Measurements from ENCODE around the gene GINM1. TPM values are rescaled to one million over a fixed set of nuclear protein-coding genes. Genes with fewer than 3 reads are reported as not detected.

GINM1 gene
- total RNA-seq, 2 experiments from 2014 or later: 18.7 to 21.1 TPM

DNA sequence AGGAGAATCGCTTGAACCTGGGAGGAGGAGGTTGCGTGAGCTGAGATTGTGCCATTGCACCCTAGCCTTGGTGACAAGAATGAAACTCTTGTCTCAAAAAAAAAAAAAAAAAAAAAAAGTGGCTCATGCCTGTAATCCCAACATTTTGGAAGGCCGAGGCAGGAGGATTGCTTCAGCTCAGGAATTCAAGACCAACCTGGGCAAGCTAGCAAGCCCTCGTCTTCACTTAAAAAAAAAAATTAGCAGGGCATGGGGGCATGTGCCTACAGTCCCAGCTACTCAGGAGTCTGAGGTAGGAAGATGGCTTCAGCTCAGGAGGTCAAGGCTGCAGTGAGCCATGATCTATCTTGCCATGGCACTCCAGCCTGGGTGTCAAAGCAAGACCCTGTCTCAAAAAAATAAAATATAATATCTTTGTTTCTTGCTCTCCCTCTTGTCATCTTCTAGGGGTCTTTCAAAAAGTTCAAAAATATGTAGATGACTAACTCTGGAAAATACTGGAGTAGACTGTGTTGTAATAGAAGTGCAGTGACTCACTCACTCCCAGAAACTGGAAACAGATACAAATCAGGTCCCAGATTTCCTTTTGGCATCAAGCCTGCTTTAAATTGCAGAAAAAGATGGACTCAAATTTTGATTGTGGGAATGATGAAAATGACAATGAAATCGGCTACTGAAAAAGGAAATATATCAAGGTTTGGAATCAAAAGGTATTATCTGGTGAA is 2.8 kb upstream of the GINM1 start:
- peaks cover 2% of the 10 kb centered on the region for H3K36me3 Mint-ChIP-seq (ENCODE audit: low read depth)
- POLR2A ChIA-PET: no interaction called here
- peaks cover 20% of the 10 kb centered on the region for H3K27me3 Mint-ChIP-seq
- H3K27ac Mint-ChIP-seq: no peak overlapping the region
- H3K9me3 Mint-ChIP-seq: no peaks in the 10 kb centered on the region
- DNase-seq: no peak
- CTCF ChIA-PET: interaction anchor here (0.6 to 4.5 kb wide), 5 partner anchors 9 to 50 kb away, joined by 3 to 29 read pairs (median 3); partner anchors contain the start of gene PPIL4
- H3K4me3 Mint-ChIP-seq: no peak overlapping the region
- H3K4me1 Mint-ChIP-seq: peaks cover 23% of the 10 kb centered on the region

DNA sequence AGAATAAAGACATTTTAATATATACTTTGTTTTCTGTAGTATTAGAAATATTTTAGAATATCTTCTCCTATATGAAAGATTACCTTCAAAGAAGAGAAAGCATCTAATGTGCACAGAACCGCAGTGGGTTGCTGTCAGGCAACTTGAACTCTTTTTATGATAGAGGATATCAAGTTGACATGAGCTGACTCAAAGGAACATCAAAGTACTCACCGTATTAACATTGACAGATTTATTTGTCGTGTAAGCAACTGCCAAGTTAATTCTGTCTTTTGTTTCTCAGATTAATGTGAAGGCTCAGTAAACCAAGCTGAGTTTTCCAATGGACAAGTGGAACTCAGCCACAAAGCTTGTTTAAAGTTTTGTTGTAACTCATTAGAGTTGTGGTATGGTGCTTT is 2.2 kb upstream of the GINM1 start:
- POLR2A ChIA-PET: no interaction called here
- no peaks in the 10 kb centered on the region for H3K9me3 Mint-ChIP-seq
- no peak overlapping the region for H3K27ac Mint-ChIP-seq

DNA sequence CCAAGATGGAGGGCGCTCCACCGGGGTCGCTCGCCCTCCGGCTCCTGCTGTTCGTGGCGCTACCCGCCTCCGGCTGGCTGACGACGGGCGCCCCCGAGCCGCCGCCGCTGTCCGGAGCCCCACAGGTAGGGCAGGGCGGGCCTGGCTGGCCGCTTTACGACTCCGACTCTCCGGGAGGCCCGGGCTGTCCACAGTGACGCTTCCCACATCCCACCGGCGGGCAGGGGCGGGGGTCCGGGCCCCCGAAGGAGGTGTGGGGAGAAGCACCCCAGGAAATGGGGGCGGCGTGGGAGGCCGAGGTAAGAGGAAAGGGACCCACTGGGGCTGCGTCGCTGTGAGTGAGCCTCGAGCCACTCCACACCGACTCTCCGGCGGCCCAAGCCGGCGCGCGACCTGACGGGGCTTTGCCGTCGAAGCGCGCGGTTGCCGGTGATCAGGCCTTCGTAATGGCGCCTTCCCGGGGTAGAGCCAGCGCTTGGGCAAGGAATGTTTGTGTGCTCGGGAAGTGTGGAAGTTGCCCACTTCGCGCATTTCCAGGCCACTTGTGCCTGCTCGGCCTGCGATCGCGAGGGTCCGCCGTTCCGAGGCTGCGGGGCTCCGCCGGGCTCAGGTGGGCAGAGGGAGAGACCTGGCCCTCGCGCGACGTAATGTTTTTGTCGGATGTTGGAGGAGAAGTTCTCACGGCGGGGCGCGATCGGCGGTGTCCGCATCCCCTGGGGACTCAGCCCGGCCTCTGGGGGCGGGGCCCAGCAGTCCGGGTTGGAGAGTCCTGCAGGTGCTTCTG is 427 bp downstream of the GINM1 start:
- POLR2A ChIA-PET: no interaction called here
- H3K27ac Mint-ChIP-seq: peak overlapping the region; percentile 91
- CTCF ChIA-PET: interaction anchor here (1.2 to 4.5 kb wide), 4 partner anchors 9 to 151 kb away, joined by 3 to 26 read pairs (median 4); partner anchors contain the start of genes LATS1 and PPIL4
- peaks cover 2% of the 10 kb centered on the region for H3K27me3 Mint-ChIP-seq
- no peaks in the 10 kb centered on the region for H3K9me3 Mint-ChIP-seq
- peaks cover 23% of the 10 kb centered on the region for H3K4me1 Mint-ChIP-seq
- peaks cover 2% of the 10 kb centered on the region for H3K36me3 Mint-ChIP-seq (ENCODE audit: low read depth)
- H3K4me3 Mint-ChIP-seq: peak overlapping the region; percentile 93
- DNase-seq: peak; percentile 49

More for the DNA sequence above, 2.2 kb upstream of the GINM1 start:
- H3K4me3 Mint-ChIP-seq: no peak overlapping the region
- CTCF ChIA-PET: interaction anchor here (0.6 to 4.5 kb wide), 3 partner anchors 13 to 33 kb away, joined by 3 to 29 read pairs (median 26); partner anchors contain the start of gene PPIL4
- H3K4me1 Mint-ChIP-seq: peaks cover 23% of the 10 kb centered on the region
- no peak for DNase-seq
- H3K36me3 Mint-ChIP-seq (ENCODE audit: low read depth): peaks cover 2% of the 10 kb centered on the region
- H3K27me3 Mint-ChIP-seq: peaks cover 16% of the 10 kb centered on the region

DNA sequence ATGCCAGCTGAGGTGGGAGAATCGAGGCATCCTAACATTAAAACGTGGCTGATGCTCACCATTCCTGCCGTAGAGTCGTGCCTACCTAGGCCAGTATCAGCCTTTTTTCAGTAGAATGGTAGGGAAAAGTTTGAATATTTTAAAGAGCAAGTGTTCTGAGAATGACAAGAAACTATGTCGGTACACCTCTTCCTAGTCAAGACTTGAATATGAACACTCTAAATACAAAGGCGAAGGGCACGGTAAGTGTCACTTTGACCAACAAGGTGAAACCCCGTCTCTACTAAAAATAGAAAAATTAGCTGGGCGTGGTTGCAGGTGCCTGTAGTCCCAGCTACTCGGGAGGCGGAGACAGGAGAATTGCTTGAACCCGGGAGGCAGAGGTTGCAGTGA is 1.0 kb downstream of the GINM1 start:
- peak overlapping the region; percentile 93 for H3K4me3 Mint-ChIP-seq
- peaks cover 2% of the 10 kb centered on the region for H3K27me3 Mint-ChIP-seq
- no peaks in the 10 kb centered on the region for H3K9me3 Mint-ChIP-seq
- H3K27ac Mint-ChIP-seq: peak overlapping the region; percentile 91
- ChIA-PET POLR2A (no interaction called here), CTCF (interaction anchor here (1.6 kb wide), 1 partner anchor 8 kb away, joined by 4 read pairs; no protein-coding TSS in a partner anchor)
- no peak for DNase-seq
- H3K36me3 Mint-ChIP-seq (ENCODE audit: low read depth): peaks cover 2% of the 10 kb centered on the region
- H3K4me1 Mint-ChIP-seq: peaks cover 23% of the 10 kb centered on the region

DNA sequence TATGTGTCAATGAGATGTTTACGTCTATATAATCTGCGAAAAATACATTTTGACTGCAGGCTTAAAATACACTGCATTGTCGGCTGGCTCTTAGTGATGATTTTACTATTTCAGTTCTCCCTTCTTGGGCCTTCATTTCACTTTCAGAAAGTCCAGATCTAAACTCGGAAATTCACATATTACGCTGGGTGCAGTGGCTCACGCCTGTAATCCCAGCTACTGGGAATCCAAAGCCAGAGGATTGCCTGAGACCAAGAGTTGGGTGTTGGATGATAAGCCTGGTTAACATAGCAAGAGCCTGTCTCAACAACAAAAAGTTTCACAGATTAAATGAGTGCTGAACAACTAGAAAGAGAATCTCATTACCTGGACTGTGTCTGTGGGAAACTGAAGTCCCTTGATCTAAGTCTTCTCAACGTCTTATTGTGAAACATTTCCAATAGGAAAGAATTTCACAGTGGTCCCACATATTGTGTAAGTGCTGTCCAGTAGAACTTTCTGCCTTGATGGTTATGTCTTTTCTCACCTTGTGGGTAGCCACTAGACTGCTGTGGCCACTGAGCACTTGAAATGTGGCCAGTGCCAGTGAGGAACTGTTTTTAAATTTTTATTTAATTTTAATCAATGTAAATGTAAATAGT is 1.9 kb downstream of the GINM1 start:
- H3K4me3 Mint-ChIP-seq: peak overlapping the region; percentile 93
- H3K4me1 Mint-ChIP-seq: peaks cover 23% of the 10 kb centered on the region
- peaks cover 2% of the 10 kb centered on the region for H3K27me3 Mint-ChIP-seq
- peaks cover 2% of the 10 kb centered on the region for H3K36me3 Mint-ChIP-seq (ENCODE audit: low read depth)
- ChIA-PET CTCF (no interaction called here), POLR2A (no interaction called here)
- no peaks in the 10 kb centered on the region for H3K9me3 Mint-ChIP-seq
- H3K27ac Mint-ChIP-seq: no peak overlapping the region
- DNase-seq: no peak

DNA sequence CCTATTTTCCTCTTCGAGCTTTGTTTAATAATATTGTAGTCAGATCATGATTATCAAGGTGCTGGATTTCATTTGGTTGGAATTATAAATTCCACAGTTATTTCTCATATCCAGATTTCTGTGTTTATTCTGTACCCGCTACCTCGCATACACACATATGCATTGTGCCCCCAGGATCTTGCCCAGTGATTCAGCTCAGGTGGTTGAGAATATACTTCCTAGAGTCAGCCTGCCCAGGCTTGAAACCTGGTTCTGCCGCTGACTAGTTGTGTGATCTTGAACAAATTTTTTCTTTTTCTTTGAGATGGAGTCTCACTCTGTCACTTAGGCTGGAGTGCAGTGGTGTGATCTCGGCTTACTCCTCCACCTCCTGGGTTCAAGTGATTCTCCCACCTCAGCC is 14.7 kb downstream of the GINM1 start:
- CTCF ChIA-PET: interaction anchor here (1.4 to 1.9 kb wide), 3 partner anchors 10 to 18 kb away, joined by 3 to 8 read pairs (median 5); no protein-coding TSS in a partner anchor

DNA sequence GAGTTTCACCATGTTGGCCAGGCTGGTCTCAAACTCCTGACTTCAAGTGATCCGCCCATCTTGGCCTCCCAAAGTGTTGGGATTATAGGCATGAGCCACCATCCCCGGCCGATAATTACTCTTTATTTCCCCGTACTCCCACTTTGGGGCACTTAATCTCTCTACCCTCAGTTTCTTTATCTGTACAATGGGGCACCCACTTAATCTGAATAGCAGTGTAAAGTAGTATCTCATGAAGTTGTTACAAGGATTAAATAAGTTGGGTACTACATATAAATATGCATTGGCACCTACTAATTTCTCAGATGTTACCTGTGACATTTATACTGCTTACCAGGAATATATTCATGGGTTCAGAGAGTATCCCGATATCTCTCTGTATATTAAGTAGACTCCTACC is 15.2 kb downstream of the GINM1 start:
- Mint-ChIP-seq H3K27me3 (no peaks in the 10 kb centered on the region), H3K4me3 (no peak overlapping the region), H3K4me1 (no peaks in the 10 kb centered on the region), H3K36me3 (ENCODE audit: low read depth) (peaks cover 27% of the 10 kb centered on the region), H3K9me3 (no peaks in the 10 kb centered on the region), H3K27ac (no peak overlapping the region)
- ChIA-PET POLR2A (no interaction called here), CTCF (interaction anchor here (1.4 to 1.9 kb wide), 3 partner anchors 11 to 17 kb away, joined by 3 to 8 read pairs (median 5); no protein-coding TSS in a partner anchor)
- no peak for DNase-seq

More for the DNA sequence above, 14.7 kb downstream of the GINM1 start:
- Mint-ChIP-seq H3K27ac (no peak overlapping the region), H3K36me3 (ENCODE audit: low read depth) (peaks cover 22% of the 10 kb centered on the region), H3K4me3 (no peak overlapping the region), H3K9me3 (no peaks in the 10 kb centered on the region), H3K27me3 (no peaks in the 10 kb centered on the region), H3K4me1 (no peaks in the 10 kb centered on the region)
- POLR2A ChIA-PET: no interaction called here
- no peak for DNase-seq

DNA sequence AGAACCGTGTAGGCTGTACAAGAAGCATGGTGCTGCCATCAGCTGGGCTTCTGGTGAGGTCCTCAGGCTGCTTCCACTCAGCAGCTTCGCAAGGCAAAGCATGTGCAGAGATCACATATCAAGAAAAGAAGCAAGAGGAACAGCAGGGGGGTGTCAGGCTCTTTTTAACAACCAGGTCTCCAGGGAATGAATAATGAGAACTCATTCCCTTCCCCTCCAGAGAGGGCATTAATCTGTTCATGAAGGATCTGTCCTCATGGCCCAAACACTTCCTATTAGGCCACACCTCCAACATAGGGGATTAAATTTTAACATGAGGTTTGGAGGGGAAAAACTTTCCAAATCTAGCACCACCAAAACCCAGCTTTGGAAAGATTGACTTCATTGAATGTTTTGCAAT is 20.0 kb downstream of the GINM1 start:
- Mint-ChIP-seq H3K27ac (no peak overlapping the region), H3K27me3 (no peaks in the 10 kb centered on the region), H3K9me3 (no peaks in the 10 kb centered on the region), H3K36me3 (ENCODE audit: low read depth) (peaks cover 36% of the 10 kb centered on the region), H3K4me1 (no peaks in the 10 kb centered on the region), H3K4me3 (no peak overlapping the region)
- POLR2A ChIA-PET: no interaction called here
- CTCF ChIA-PET: interaction anchor here (0.5 kb wide), 1 partner anchor 28 kb away, joined by 3 read pairs; no protein-coding TSS in a partner anchor
- DNase-seq: no peak

DNA sequence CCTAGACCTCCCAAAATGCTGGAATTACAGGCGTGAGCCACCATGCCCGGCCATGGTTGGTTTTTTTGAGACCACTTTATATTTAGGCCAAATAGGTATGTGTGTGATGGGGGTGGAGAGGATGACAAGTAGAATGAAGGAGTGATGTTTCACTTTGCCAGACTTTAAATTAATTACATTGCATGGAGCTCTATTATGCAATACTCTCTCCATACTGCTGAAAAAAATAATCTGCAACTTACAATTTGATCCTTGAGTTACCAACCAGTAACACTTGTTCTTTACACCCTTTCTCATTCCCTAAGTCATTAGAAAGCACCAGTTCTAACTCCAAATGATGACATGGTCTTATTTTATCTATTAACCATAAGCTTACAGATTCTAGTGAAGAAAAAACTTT is 26.8 kb downstream of the GINM1 start:
- Mint-ChIP-seq H3K36me3 (ENCODE audit: low read depth) (peaks cover 45% of the 10 kb centered on the region), H3K4me1 (no peaks in the 10 kb centered on the region), H3K9me3 (no peaks in the 10 kb centered on the region), H3K27ac (no peak overlapping the region), H3K4me3 (no peak overlapping the region), H3K27me3 (no peaks in the 10 kb centered on the region)
- ChIA-PET CTCF (interaction anchor here (0.6 to 1.8 kb wide), 4 partner anchors 12 to 76 kb away, joined by 3 read pairs; no protein-coding TSS in a partner anchor), POLR2A (no interaction called here)
- DNase-seq: no peak

DNA sequence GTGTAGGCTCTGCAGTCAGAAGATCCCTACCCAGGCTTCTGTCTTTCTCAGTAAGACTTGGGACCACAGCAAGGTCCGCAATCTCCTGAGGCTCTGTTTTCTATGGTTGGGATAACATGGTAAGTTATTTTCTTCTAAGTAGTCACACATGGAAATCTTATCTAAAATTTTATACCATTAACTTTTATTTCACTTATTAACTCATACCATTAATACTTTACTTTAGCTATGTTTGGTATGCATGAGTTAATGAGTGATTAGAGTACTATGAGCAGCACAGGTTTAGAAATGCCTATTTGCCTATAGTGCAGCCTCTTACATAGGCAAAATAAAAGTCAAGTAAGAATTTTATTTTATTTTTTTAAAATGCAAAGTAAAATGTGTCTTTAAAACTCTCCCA is 27.2 kb downstream of the GINM1 start:
- Mint-ChIP-seq H3K4me1 (no peaks in the 10 kb centered on the region), H3K36me3 (ENCODE audit: low read depth) (peaks cover 46% of the 10 kb centered on the region), H3K27ac (no peak overlapping the region), H3K4me3 (no peak overlapping the region), H3K9me3 (no peaks in the 10 kb centered on the region), H3K27me3 (no peaks in the 10 kb centered on the region)
- ChIA-PET POLR2A (no interaction called here), CTCF (interaction anchor here (0.6 to 1.8 kb wide), 4 partner anchors 13 to 76 kb away, joined by 3 read pairs; no protein-coding TSS in a partner anchor)
- no peak for DNase-seq

DNA sequence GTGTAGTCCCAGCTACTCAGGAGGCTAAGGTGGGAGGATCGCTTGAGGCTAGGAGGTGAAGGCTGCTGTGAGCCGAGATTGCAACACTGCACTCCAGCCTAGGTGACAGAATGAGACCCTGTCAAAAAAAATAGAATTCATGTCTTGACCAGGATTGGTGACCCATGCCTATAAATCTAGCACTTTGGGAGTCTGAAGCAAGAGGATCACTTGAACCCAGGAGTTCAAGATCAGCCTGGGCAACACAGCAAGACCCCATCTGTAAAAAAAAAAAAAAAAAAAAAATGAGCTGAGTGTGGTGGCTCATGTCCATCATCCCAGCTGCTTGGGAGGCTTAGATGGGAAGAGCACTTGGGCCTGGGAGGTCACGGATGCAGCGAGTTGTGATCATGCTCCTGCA is 34.3 kb downstream of the GINM1 start:
- Mint-ChIP-seq H3K27me3 (no peaks in the 10 kb centered on the region), H3K4me1 (no peaks in the 10 kb centered on the region), H3K27ac (no peak overlapping the region), H3K36me3 (ENCODE audit: low read depth) (peaks cover 54% of the 10 kb centered on the region), H3K9me3 (no peaks in the 10 kb centered on the region), H3K4me3 (no peak overlapping the region)
- no peak for DNase-seq
- CTCF ChIA-PET: interaction anchor here (1.3 kb wide), 1 partner anchor 9 kb away, joined by 3 read pairs; no protein-coding TSS in a partner anchor
- POLR2A ChIA-PET: no interaction called here

DNA sequence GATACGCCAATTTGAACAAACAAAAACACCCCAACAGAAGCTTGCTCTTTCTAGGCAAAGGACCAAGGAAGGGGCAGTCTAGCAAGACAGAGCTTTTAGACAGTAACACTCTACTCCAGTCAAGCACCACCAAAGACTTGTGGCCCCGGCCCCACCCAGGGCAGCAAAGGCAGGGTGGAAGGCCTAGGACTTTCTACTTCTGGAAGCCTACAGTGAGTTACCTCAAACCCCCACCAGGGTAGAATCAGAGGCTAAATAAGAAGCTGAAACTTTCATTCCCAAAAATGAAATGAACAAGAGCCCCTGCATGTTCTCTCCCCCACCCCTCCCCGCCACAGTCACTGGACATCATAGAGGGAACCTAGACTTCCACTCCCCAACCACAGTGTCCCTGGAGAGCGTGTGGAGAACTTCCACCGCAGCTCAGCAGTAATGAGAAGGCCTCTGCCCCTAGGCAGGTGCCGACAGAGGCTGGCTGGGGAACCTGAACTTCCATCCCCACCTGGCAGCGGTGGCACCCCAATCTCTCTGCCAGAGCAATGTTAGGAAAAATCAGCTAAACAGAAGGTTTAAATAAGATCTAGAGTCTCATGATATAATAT is 42.3 kb downstream of the GINM1 start:
- peaks cover 38% of the 10 kb centered on the region for H3K4me1 Mint-ChIP-seq
- H3K4me3 Mint-ChIP-seq: no peak overlapping the region
- CTCF ChIA-PET: interaction anchor here (0.6 to 1.6 kb wide), 2 partner anchors 10 to 13 kb away, joined by 3 to 5 read pairs; no protein-coding TSS in a partner anchor
- peaks cover 20% of the 10 kb centered on the region for H3K36me3 Mint-ChIP-seq (ENCODE audit: low read depth)
- no peaks in the 10 kb centered on the region for H3K27me3 Mint-ChIP-seq
- peak overlapping the region; percentile 76 for H3K27ac Mint-ChIP-seq
- DNase-seq: no peak
- H3K9me3 Mint-ChIP-seq: peaks cover 7% of the 10 kb centered on the region
- POLR2A ChIA-PET: no interaction called here

Data from activated CD4-positive, alpha-beta T cell treated with anti-CD3 and anti-CD28 coated beads, Interleukin-2, amount 10 ng/mL, durations not matched to agents 7 days and 5 days (primary cell).